Thyroid gland (tissue), 4 donors: Measurements from ENCODE around the gene CTCF. TPM values are rescaled to one million over a fixed set of nuclear protein-coding genes. Genes with fewer than 3 reads are reported as not detected.

ENCODE experiments used
- DNase-seq, 2 donors: peaks; one replicate each; pipeline ENCODE4 v3.0.0-alpha.2; 2019
- H3K27ac ChIP-seq, 3 donors: fragments of 200-600 bp; sonication (generic); 1 replicate in 2 of 3; 2 replicates in 1 of 3; pipeline ENCODE4 v1.5.1; 2016 to 2019; ENCODE audit warnings: mild to moderate bottlenecking in 1 of 3, moderate library complexity in 1 of 3
- H3K27me3 ChIP-seq: fragments of 200-600 bp; sonication (generic); one replicate; pipeline ENCODE4 v1.5.1; 2019
- H3K36me3 ChIP-seq, 2 donors: fragments of 200-600 bp; sonication (generic); one replicate each; pipeline ENCODE4 v1.5.1; 2016 to 2019
- H3K4me1 ChIP-seq, 2 donors: fragments of 200-600 bp; sonication (generic); one replicate each; pipeline ENCODE4 v1.5.1; 2017 to 2019
- H3K4me3 ChIP-seq, 3 donors: fragments of 200-600 bp; sonication (generic); replicated peaks in 1 of 3; 1 replicate in 2 of 3; 2 replicates in 1 of 3; pipeline ENCODE4 v1.5.1; 2016; ENCODE audit warnings: mild to moderate bottlenecking in 1 of 3
- H3K9me3 ChIP-seq: fragments of 200-600 bp; sonication (generic); one replicate; pipeline ENCODE4 v1.5.1; 2017
- CTCF ChIP-seq, 6 experiments: fragments of 200-600 bp in 3 of 6; fragments of 450-650 bp in 3 of 6; sonication (generic) in 3 of 6; IDR thresholded peaks; one replicate each; pipeline ENCODE4 v1.5.1; 2016 to 2019; ENCODE audit warnings: antibody characterized with exemption in 6 of 6, mild to moderate bottlenecking in 2 of 6, inconsistent platforms in 1 of 6, moderate library complexity in 1 of 6
- POLR2A ChIP-seq, 2 donors: fragments of 450-650 bp; IDR thresholded peaks; one replicate each; pipeline ENCODE4 v1.6.1; 2017; ENCODE audit warnings: antibody characterized with exemption in 2 of 2, mild to moderate bottlenecking in 2 of 2, moderate library complexity in 1 of 2
- WGBS, 2 donors: methylation state at CpG; one replicate each; pipeline ENCODE4 v1.1.5; 2017; 5-methylcytosine and 5-hydroxymethylcytosine counted together
- intact Hi-C: fragments of 100-400 bp; cut with DNase I; formaldehyde crosslinking; loops from one replicate; pipeline ENCODE4 v1.15.1; 2023
- total RNA-seq, 4 donors: library from RNA; depleted of rRNA; stranded (reverse); fragments of >200 nt; gene quantifications; one replicate each; pipeline ENCODE4 v1.2.3, GENCODE V29; 2016

Gene CTCF
- total RNA-seq, 4 donors from 2014 or later, result 37.2 to 52.1 (median 47.2) TPM

GRCh38 chr16:67628216-67628615, 65.9 kb downstream of the CTCF start:
- Histone ChIP-seq H3K9me3 (no peaks in the 10 kb centered on the region), H3K36me3 (peaks cover 37 to 50% of the 10 kb centered on the region in 2 donors), H3K27ac (no peak overlapping the region), H3K4me3 (no peak overlapping the region), H3K4me1 (peaks cover 0 to 5% of the 10 kb centered on the region in 2 donors), H3K27me3 (no peaks in the 10 kb centered on the region)
- 95 to 96% methylated on average over 14 of the region's 14 CpGs for WGBS, 2 donors
- intact Hi-C loops, result no loop called here
- DNase-seq, result no peak
- TF ChIP-seq CTCF (IDR thresholded peaks at IDR 0.05) (no peak), POLR2A (IDR thresholded peaks at IDR 0.05) (no peak)

- TF ChIP-seq CTCF (IDR thresholded peaks at IDR 0.05) (no peak), POLR2A (IDR thresholded peaks at IDR 0.05) (no peak)
- DNase-seq, result peak; percentile 26 to 28
These were observed 70.3 kb downstream of the CTCF start for GRCh38 chr16:67632415-67633172.

GRCh38 chr16:67636713-67637112, 74.4 kb downstream of the CTCF start:
- intact Hi-C loops, result no loop called here
- Histone ChIP-seq H3K27ac (no peak overlapping the region), H3K4me3 (no peak overlapping the region), H3K27me3 (no peaks in the 10 kb centered on the region), H3K36me3 (peaks cover 31 to 33% of the 10 kb centered on the region in 2 donors), H3K4me1 (peaks cover 13 to 28% of the 10 kb centered on the region in 2 donors), H3K9me3 (no peaks in the 10 kb centered on the region)
- 94% methylated on average over 8 of the region's 8 CpGs for WGBS, 2 donors
- DNase-seq, result no peak
- TF ChIP-seq CTCF (IDR thresholded peaks at IDR 0.05) (no peak), POLR2A (IDR thresholded peaks at IDR 0.05) (no peak)

More at GRCh38 chr16:67632415-67633172, 70.3 kb downstream of the CTCF start:
- peaks cover 0 to 5% of the 10 kb centered on the region in 2 donors for H3K4me1 ChIP-seq
- H3K36me3 ChIP-seq, result peaks cover 43 to 53% of the 10 kb centered on the region in 2 donors
- H3K27me3 ChIP-seq, result no peaks in the 10 kb centered on the region
- H3K9me3 ChIP-seq, result no peaks in the 10 kb centered on the region
- H3K4me3 ChIP-seq, result no peak overlapping the region
- no peak overlapping the region for H3K27ac ChIP-seq
- intact Hi-C loops, result no loop called here
- WGBS, 2 donors, result 41 to 48% methylated on average over 7 of the region's 7 CpGs

GRCh38 chr16:67637625-67638024, 75.3 kb downstream of the CTCF start:
- no peaks in the 10 kb centered on the region for H3K27me3 ChIP-seq
- no peak overlapping the region for H3K27ac ChIP-seq
- no peak overlapping the region for H3K4me3 ChIP-seq
- H3K9me3 ChIP-seq, result no peaks in the 10 kb centered on the region
- WGBS, 2 donors, result 85 to 87% methylated on average over 12 of the region's 12 CpGs
- peaks cover 17 to 32% of the 10 kb centered on the region in 2 donors for H3K4me1 ChIP-seq
- H3K36me3 ChIP-seq, result peaks cover 31 to 33% of the 10 kb centered on the region in 2 donors
- no peak for DNase-seq
- intact Hi-C loops, result no loop called here
- TF ChIP-seq CTCF (IDR thresholded peaks at IDR 0.05), result no peak
- TF ChIP-seq POLR2A (IDR thresholded peaks at IDR 0.05), result no peak
